ENCODE results near the gene PIMREG. TPM values are rescaled to one million over a fixed set of nuclear protein-coding genes. Genes with fewer than 3 reads are reported as not detected.
A peak's percentile ranks its signal among the peaks of the same experiment; 100 is the strongest.

PIMREG gene
- total RNA-seq, 3 donors from 2014 or later: 0.95 to 13.0 (median 3.2) TPM

DNA sequence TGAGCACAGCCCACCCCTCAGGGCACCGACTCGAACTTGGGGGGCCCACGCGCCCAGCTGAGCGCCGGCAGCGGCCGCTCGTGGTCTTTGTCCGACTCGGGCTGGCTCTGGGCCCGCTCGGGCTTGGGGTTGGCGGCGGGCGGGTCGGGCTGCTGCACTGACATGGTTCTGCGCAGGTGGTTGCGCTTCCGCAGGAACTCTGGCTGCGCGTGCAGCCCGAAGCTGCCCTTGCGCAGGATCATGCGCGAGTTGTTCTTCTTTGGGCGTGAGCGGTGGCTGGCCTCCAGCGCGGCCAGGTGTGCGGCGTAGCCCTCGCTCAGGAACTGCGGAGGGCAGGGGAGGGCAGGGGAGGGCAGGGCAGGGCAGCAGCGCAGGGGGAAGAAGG lies 11.1 kb downstream of the PIMREG start:
- intact Hi-C loops (cut with DNase I, micrococcal nuclease): no loop called here
- Histone ChIP-seq H3K4me3 (no peak overlapping the region), H3K9me3 (no peaks in the 10 kb centered on the region), H3K4me1 (ENCODE audit: low read depth) (peaks cover 11% of the 10 kb centered on the region), H3K36me3 (ENCODE audit: low read depth) (no peaks in the 10 kb centered on the region)
- ATAC-seq: peak; percentile 80
- TF ChIP-seq CTCF (IDR thresholded peaks at IDR 0.05): no peak
- DNase-seq: peak; percentile 56 to 87 (median 82)

DNA sequence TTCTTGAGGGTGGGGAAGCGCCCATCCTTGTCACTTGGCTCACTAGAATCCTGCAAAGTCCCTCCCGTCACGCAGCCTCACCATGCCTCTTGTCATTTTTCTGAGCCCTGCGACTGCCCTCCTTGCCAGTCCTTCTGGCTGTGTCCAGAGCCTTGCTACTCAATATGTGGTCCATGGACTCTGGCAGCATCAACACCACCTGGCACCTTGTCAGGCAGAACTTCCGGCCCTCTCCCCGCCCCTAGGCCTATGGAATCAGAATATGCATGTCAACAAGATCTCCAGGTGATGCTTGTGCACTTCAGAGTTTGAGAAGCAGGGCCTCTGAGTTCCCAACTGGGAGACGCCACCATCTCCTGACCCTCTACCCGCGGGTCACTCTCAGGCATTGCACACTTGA lies 12.1 kb downstream of the PIMREG start:
- ATAC-seq (peak; percentile 12), DNase-seq (peak in 2 of 3 donors; percentile 30 to 59)
- Histone ChIP-seq H3K4me1 (ENCODE audit: low read depth) (peaks cover 11% of the 10 kb centered on the region), H3K9me3 (no peaks in the 10 kb centered on the region), H3K36me3 (ENCODE audit: low read depth) (no peaks in the 10 kb centered on the region), H3K4me3 (no peak overlapping the region)
- intact Hi-C loops (cut with DNase I, micrococcal nuclease): no loop called here
- no peak for TF ChIP-seq CTCF (IDR thresholded peaks at IDR 0.05)

- no peaks in the 10 kb centered on the region for H3K36me3 ChIP-seq (ENCODE audit: low read depth)
- DNase-seq (peak; percentile 35 to 80 (median 65)), ATAC-seq (peak; percentile 75)
- no peak overlapping the region for H3K4me3 ChIP-seq
- no peaks in the 10 kb centered on the region for H3K9me3 ChIP-seq
- no peak for TF ChIP-seq CTCF (IDR thresholded peaks at IDR 0.05)
- peaks cover 11% of the 10 kb centered on the region for H3K4me1 ChIP-seq (ENCODE audit: low read depth)
- intact Hi-C loops (cut with DNase I, micrococcal nuclease): no loop called here
Measured at GRCh38 chr17:6456914-6457687, 12.8 kb downstream of the PIMREG start.

DNA sequence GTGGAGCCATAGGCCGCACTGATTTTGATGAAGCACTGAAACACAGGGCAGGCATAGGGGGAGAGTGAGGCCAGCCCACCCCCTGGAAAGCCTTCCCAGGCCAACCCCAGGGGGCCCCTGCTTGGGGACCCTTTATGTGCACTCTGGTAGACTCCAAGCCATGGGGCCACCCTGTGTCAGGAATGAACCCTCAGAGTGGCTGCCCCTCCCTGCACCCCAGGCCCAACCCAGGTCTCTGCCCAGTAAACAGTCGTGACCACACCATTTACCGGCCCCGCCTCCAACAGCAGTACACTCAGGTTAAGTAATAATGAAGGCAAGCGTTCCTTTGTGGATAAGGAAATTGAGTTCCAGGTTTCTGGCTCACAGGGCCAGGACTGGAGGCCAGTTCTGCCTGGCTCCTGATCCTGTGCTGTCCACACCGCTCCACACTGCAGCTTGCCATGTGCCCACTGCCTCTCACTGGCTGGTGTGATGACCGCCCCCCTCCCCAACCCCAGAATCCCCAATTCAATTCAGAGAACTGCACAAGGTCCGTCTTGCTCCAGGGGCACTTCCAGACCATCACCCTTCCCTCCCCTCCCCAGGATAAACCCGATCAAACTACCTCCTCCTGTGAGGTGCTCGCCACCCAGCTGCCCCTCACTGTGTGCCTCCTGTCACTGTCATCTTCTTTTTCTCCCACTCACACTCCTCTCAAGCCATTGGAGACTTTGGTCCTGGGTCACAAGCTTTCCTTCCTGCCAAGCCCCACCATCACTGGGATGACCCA lies 13.6 kb downstream of the PIMREG start:
- H3K9me3 ChIP-seq: no peaks in the 10 kb centered on the region
- peak; percentile 80 for ATAC-seq
- no peak overlapping the region for H3K4me3 ChIP-seq
- H3K36me3 ChIP-seq (ENCODE audit: low read depth): no peaks in the 10 kb centered on the region
- intact Hi-C loops (cut with DNase I, micrococcal nuclease): no loop called here
- H3K4me1 ChIP-seq (ENCODE audit: low read depth): peaks cover 11% of the 10 kb centered on the region
- peak; percentile 71 to 84 (median 80) for DNase-seq
- no peak for TF ChIP-seq CTCF (IDR thresholded peaks at IDR 0.05)

GRCh38 chr17:6458460-6458950 lies 14.2 kb downstream of the PIMREG start:
- peaks cover 11% of the 10 kb centered on the region for H3K4me1 ChIP-seq (ENCODE audit: low read depth)
- intact Hi-C loops (cut with DNase I, micrococcal nuclease): no loop called here
- TF ChIP-seq CTCF (IDR thresholded peaks at IDR 0.05): no peak
- no peak overlapping the region for H3K4me3 ChIP-seq
- H3K36me3 ChIP-seq (ENCODE audit: low read depth): no peaks in the 10 kb centered on the region
- no peaks in the 10 kb centered on the region for H3K9me3 ChIP-seq
- DNase-seq: peak in 1 of 3 donors; percentile 45
- no peak for ATAC-seq
